A549 (cell line): ENCODE results near the gene RHOBTB1. TPM values are rescaled to one million over a fixed set of nuclear protein-coding genes. Genes with fewer than 3 reads are reported as not detected.

ENCODE experiments used
- ATAC-seq, 2 experiments: fragments of 200-7000 bp in 1 of 2; fragments of >200 bp in 1 of 2; cut with Nextera tagmentation in 1 of 2; cut with Tn5 transposase in 1 of 2; 3 replicates each; pipeline versions ENCODE4 v1.8.0 to v1.9.1; 2018 to 2020; ENCODE audit warnings: mild to moderate bottlenecking in 1 of 2, moderate library complexity in 1 of 2
- CTCF ChIA-PET: fragments of 300-600 bp; sonication (Branson Sonifier 250); formaldehyde crosslinking; extraction: SDS; loops from one replicate; lab custom pipeline; 2021; ENCODE audit warnings: antibody characterized with exemption, inconsistent platforms; lab: Yijun Ruan, JAX
- POLR2A ChIA-PET: fragments of 350-600 bp; formaldehyde crosslinking; extraction: SDS; loops from one replicate; lab custom pipeline; 2021; ENCODE audit warnings: antibody characterized with exemption, inconsistent platforms; lab: Yijun Ruan, JAX
- DNase-seq, 2 experiments: peaks; one replicate each; pipeline versions ENCODE4 v3.0.0 to v3.0.0-alpha.2; 2011 to 2016; ENCODE audit warnings: low read depth in 1 of 2, low spot score in 1 of 2
- FAIRE-seq: peaks from 2 replicates; lab custom pipeline; 2011; peaks lifted over from hg19 to GRCh38; lab: Jason Lieb, UNC
- H3K27ac ChIP-seq, 2 experiments: fragments of >200 bp; sonication (Bioruptor Twin); formaldehyde crosslinking; 3 replicates each; pipeline ENCODE4 v1.5.1; 2016 to 2017
- H3K4me1 ChIP-seq: fragments of >200 bp; sonication (Bioruptor Twin); formaldehyde crosslinking; 3 replicates; pipeline ENCODE4 v1.6.1; 2016
- H3K4me2 ChIP-seq: fragments of >200 bp; sonication (Bioruptor Twin); formaldehyde crosslinking; 3 replicates; pipeline ENCODE4 v1.6.1; 2016
- H3K4me3 ChIP-seq: fragments of >200 bp; sonication (Bioruptor Twin); formaldehyde crosslinking; 3 replicates; pipeline ENCODE4 v1.5.1; 2016
- H3K9me3 ChIP-seq: fragments of >200 bp; sonication (Bioruptor Twin); formaldehyde crosslinking; 3 replicates; pipeline ENCODE4 v1.6.1; 2016
- CBX2 ChIP-seq: fragments of 200-600 bp; sonication (generic); IDR thresholded peaks from 2 replicates; pipeline ENCODE4 v1.6.1; 2016; ENCODE audit warnings: low read depth, mild to moderate bottlenecking, borderline replicate concordance
- CEBPB ChIP-seq, 2 experiments: fragments of >200 bp in 1 of 2; sonication (Bioruptor Twin) in 1 of 2; formaldehyde crosslinking in 1 of 2; IDR thresholded peaks; 2 replicates each; pipeline ENCODE4 v1.6.1; 2012 to 2016
- CHD2 ChIP-seq: fragments of 150-350 bp; IDR thresholded peaks from 2 replicates; pipeline ENCODE4 v1.6.1; 2014; ENCODE audit warnings: low read length; ENCODE audit not compliant: partially characterized antibody
- CHD4 ChIP-seq: fragments of 200-600 bp; sonication (generic); IDR thresholded peaks from 2 replicates; pipeline ENCODE4 v1.6.1; 2016; ENCODE audit warnings: antibody characterized with exemption, mild to moderate bottlenecking, borderline replicate concordance
- CTCF ChIP-seq: fragments of >200 bp; sonication (Bioruptor Twin); formaldehyde crosslinking; IDR thresholded peaks from 3 replicates; pipeline ENCODE4 v1.5.1; 2016
- EP300 ChIP-seq, 2 experiments: fragments of >200 bp; sonication (Bioruptor Twin); formaldehyde crosslinking; IDR thresholded peaks; 2 replicates in 1 of 2; 3 replicates in 1 of 2; pipeline ENCODE4 v1.6.1; 2016 to 2017
- ESRRA ChIP-seq: fragments of 150-350 bp; IDR thresholded peaks from 2 replicates; pipeline ENCODE4 v1.6.1; 2014; ENCODE audit warnings: mild to moderate bottlenecking, low read length, borderline replicate concordance
- FOSB ChIP-seq: fragments of 250-450 bp; sonication (Bioruptor Pico); IDR thresholded peaks from 2 replicates; pipeline ENCODE4 v1.5.0; 2020; ENCODE audit warnings: mild to moderate bottlenecking, moderate library complexity
- FOSL2 ChIP-seq, 2 experiments: fragments of 450-650 bp in 1 of 2; fragments of >200 bp in 1 of 2; sonication (Bioruptor Twin) in 1 of 2; formaldehyde crosslinking; IDR thresholded peaks; 2 replicates each; pipeline versions ENCODE4 v1.5.0 to v1.6.1; 2016 to 2020; ENCODE audit warnings: mild to moderate bottlenecking in 1 of 2, moderate library complexity in 1 of 2
- FOXS1 ChIP-seq: fragments of 250-450 bp; sonication (Bioruptor Pico); IDR thresholded peaks from 2 replicates; pipeline ENCODE4 v1.5.0; 2020; ENCODE audit warnings: mild to moderate bottlenecking, moderate library complexity
- GATA3 ChIP-seq: IDR thresholded peaks from 2 replicates; pipeline ENCODE4 v1.6.1; 2012; ENCODE audit warnings: borderline replicate concordance
- HES2 ChIP-seq: fragments of >200 bp; sonication (Bioruptor Twin); formaldehyde crosslinking; IDR thresholded peaks from 2 replicates; pipeline ENCODE4 v1.6.1; 2016
- HOXB13 ChIP-seq: fragments of 250-450 bp; sonication (Bioruptor Pico); IDR thresholded peaks from 2 replicates; pipeline ENCODE4 v1.5.0; 2020; ENCODE audit warnings: low read depth, mild to moderate bottlenecking, moderate library complexity
- JUNB ChIP-seq: fragments of >200 bp; sonication (Bioruptor Twin); formaldehyde crosslinking; IDR thresholded peaks from 2 replicates; pipeline ENCODE4 v1.6.1; 2016
- KDM1A ChIP-seq: fragments of 200-600 bp; sonication (generic); IDR thresholded peaks from 2 replicates; pipeline ENCODE4 v1.6.1; 2016; ENCODE audit warnings: low read depth, mild to moderate bottlenecking
- KDM5A ChIP-seq: fragments of 200-600 bp; sonication (generic); IDR thresholded peaks from 2 replicates; pipeline ENCODE4 v1.6.1; 2016; ENCODE audit warnings: antibody characterized with exemption, mild to moderate bottlenecking
- MAX ChIP-seq: IDR thresholded peaks from 2 replicates; pipeline ENCODE4 v1.6.1; 2012
- MYC ChIP-seq: IDR thresholded peaks from 2 replicates; pipeline ENCODE4 v1.6.1; 2012; ENCODE audit warnings: mild to moderate bottlenecking, inconsistent platforms, low read length, improper control_type of control experiment, borderline replicate concordance
- NR3C1 ChIP-seq: fragments of >200 bp; sonication (Bioruptor Twin); formaldehyde crosslinking; IDR thresholded peaks from 3 replicates; pipeline ENCODE4 v1.6.1; 2017
- POLR2A ChIP-seq: IDR thresholded peaks from 2 replicates; pipeline ENCODE4 v1.6.1; 2012; ENCODE audit warnings: mild to moderate bottlenecking, low read length
- RAD21 ChIP-seq, 2 experiments: fragments of >200 bp in 1 of 2; sonication (Bioruptor Twin) in 1 of 2; formaldehyde crosslinking in 1 of 2; IDR thresholded peaks in 1 of 2; conservative IDR thresholded peaks in 1 of 2; 2 replicates in 1 of 2; 3 replicates in 1 of 2; pipeline ENCODE4 v1.6.1; 2012 to 2018; ENCODE audit warnings: inconsistent platforms in 1 of 2
- RCOR1 ChIP-seq: fragments of 150-350 bp; IDR thresholded peaks from 2 replicates; pipeline ENCODE4 v1.6.1; 2014; ENCODE audit warnings: antibody characterized with exemption, low read length, low read depth
- RFX5 ChIP-seq: fragments of 450-650 bp; IDR thresholded peaks from 2 replicates; pipeline ENCODE4 v1.7.1; 2014; ENCODE audit warnings: antibody characterized with exemption, mild to moderate bottlenecking, moderate library complexity
- SMC3 ChIP-seq: fragments of >200 bp; sonication (Bioruptor Twin); formaldehyde crosslinking; IDR thresholded peaks from 3 replicates; pipeline ENCODE4 v1.6.1; 2018; ENCODE audit warnings: inconsistent platforms
- SREBF2 ChIP-seq: fragments of 450-650 bp; IDR thresholded peaks from 2 replicates; pipeline ENCODE4 v1.6.1; 2014; ENCODE audit warnings: mild to moderate bottlenecking, moderate library complexity
- TP53 ChIP-seq: fragments of 250-450 bp; sonication (Bioruptor Pico); IDR thresholded peaks from 2 replicates; pipeline ENCODE4 v1.5.0; 2021; ENCODE audit warnings: mild to moderate bottlenecking, moderate library complexity
- ZC3H11A ChIP-seq: fragments of 450-650 bp; IDR thresholded peaks from 2 replicates; pipeline ENCODE4 v1.6.1; 2014; ENCODE audit warnings: antibody characterized with exemption, mild to moderate bottlenecking
- ZFP36 ChIP-seq: fragments of 450-650 bp; IDR thresholded peaks from 2 replicates; pipeline ENCODE4 v1.6.1; 2014; ENCODE audit warnings: borderline replicate concordance; ENCODE audit not compliant: partially characterized antibody
- ZNF302 ChIP-seq: fragments of 250-450 bp; sonication (Bioruptor Pico); IDR thresholded peaks from 2 replicates; pipeline ENCODE4 v1.9.0; 2021; ENCODE audit warnings: inconsistent platforms, mild to moderate bottlenecking, moderate library complexity
- WGBS: methylation state at CpG from one replicate; pipeline ENCODE4 v1.1.6; 2017; ENCODE audit errors: missing lambda C conversion rate; 5-methylcytosine and 5-hydroxymethylcytosine counted together
- polyA plus RNA-seq, 4 experiments: library from polyadenylated mRNA; depleted of rRNA in 3 of 4; stranded (reverse); fragments of >200 nt; fragmentation: RNase III in 1 of 4; extraction: RNeasy Plus Mini Kit Qiagen cat#74134 plus additional on column Dnase treatment in 1 of 4; gene quantifications; 2 replicates in 3 of 4; 3 replicates in 1 of 4; pipeline ENCODE4 v1.2.3, GENCODE V29; 2011 to 2017

Gene RHOBTB1
- polyA plus RNA-seq, 2 of the 4 experiments (the other 2 are of a cell fraction) = 6.6 to 24.7 TPM

GRCh38 chr10:60965696-60966095, 21.7 kb upstream of the RHOBTB1 start:
- ChIA-PET POLR2A (no interaction called here), CTCF (interaction anchor here (1.5 kb wide), 1 partner anchor 21 kb away, joined by 7 read pairs; the partner anchor contains the start of gene RHOBTB1)
- ATAC-seq = no peak
- no peak overlapping the region for H3K4me3 ChIP-seq
- H3K27ac ChIP-seq = peak overlapping the region; percentile 32 to 69; a peak in 4 of 6 replicates
- 86% methylated on average over 3 of the region's 3 CpGs for WGBS
- H3K4me1 ChIP-seq = peaks cover 33% of the 10 kb centered on the region
- DNase-seq = no peak
- no peak overlapping the region; the same call in 1 of the 3 replicates for H3K4me2 ChIP-seq
- TF ChIP-seq CHD4 = no peak
- no peak for TF ChIP-seq CBX2
- no peak for TF ChIP-seq CEBPB (IDR thresholded peaks at IDR 0.05)
- no peak for TF ChIP-seq HES2
- TF ChIP-seq KDM1A = no peak
- no peak for TF ChIP-seq MYC
- no peak for TF ChIP-seq ZC3H11A
- TF ChIP-seq KDM5A = no peak
- no peak for TF ChIP-seq RCOR1
- TF ChIP-seq RFX5 = no peak
- no peak for TF ChIP-seq ZNF302 (CRISPR knock-in tag)
- TF ChIP-seq POLR2A = no peak
- no peak for TF ChIP-seq FOXS1 (CRISPR knock-in tag)
- TF ChIP-seq FOSB (CRISPR knock-in tag) = no peak
- H3K9me3 ChIP-seq = no peaks in the 10 kb centered on the region
- peak; percentile 23 for FAIRE-seq

GRCh38 chr10:60964257-60965235, 20.6 kb upstream of the RHOBTB1 start:
- H3K4me2 ChIP-seq = peak overlapping the region; percentile 71
- TF ChIP-seq JUNB = peak; percentile 97
- TF ChIP-seq GATA3 = peak; percentile 39; the same call in 1 of the 2 replicates
- TF ChIP-seq SREBF2 = no peak
- no peak for TF ChIP-seq FOSB (CRISPR knock-in tag)
- no peak for TF ChIP-seq ZFP36
- no peak for TF ChIP-seq ESRRA
- TF ChIP-seq RAD21 (conservative IDR thresholded peaks at IDR 0.05 in 1 of 2, IDR thresholded peaks at IDR 0.05 in 1 of 2) = peak; percentile 90 to 91
- no peak for TF ChIP-seq CHD2
- TF ChIP-seq MAX = peak; percentile 33; the same call in 1 of the 2 replicates
- no peak for TF ChIP-seq TP53 (CRISPR knock-in tag)
- TF ChIP-seq HOXB13 (CRISPR knock-in tag) = no peak
- TF ChIP-seq CEBPB (IDR thresholded peaks at IDR 0.05) = 0 out of 4 replicates have a peak, but pooled peaks of 1 of the 2 experiments have one; percentile 5
- TF ChIP-seq NR3C1 = no peak
- 0 out of 5 replicates have a peak, but pooled peaks of 1 of the 2 experiments have one; percentile 12 for TF ChIP-seq EP300 (IDR thresholded peaks at IDR 0.05)
- TF ChIP-seq SMC3 = peak; percentile 88
- peak; percentile 91 for TF ChIP-seq CTCF
- no peak for TF ChIP-seq POLR2A
- peak; percentile 88 for TF ChIP-seq FOSL2 (IDR thresholded peaks at IDR 0.05)
- TF ChIP-seq FOSL2 (CRISPR knock-in tag; IDR thresholded peaks at IDR 0.05) = peak; percentile 97
- TF ChIP-seq ZC3H11A = no peak
- peaks cover 33% of the 10 kb centered on the region for H3K4me1 ChIP-seq
- DNase-seq = peak; percentile 65 to 83
- ChIA-PET CTCF (interaction anchor here (0.7 to 1.5 kb wide), 16 partner anchors 8 to 154 kb away, joined by 3 to 14 read pairs (median 4); partner anchors contain the start of gene RHOBTB1), POLR2A (interaction anchor here (0.6 to 0.9 kb wide), 2 partner anchors 21 to 1291 kb away, joined by 3 to 7 read pairs; partner anchors contain the start of gene RHOBTB1)
- ATAC-seq = peak; percentile 89
- H3K9me3 ChIP-seq = no peaks in the 10 kb centered on the region
- peak overlapping the region; percentile 69 to 73 for H3K27ac ChIP-seq
- no peak overlapping the region for H3K4me3 ChIP-seq
- FAIRE-seq = peak; percentile 88
- 2% methylated on average over 5 of the region's 5 CpGs for WGBS
